Keratinocyte (primary cell): ENCODE data around the gene VANGL2.

Experiments used
- EZH2 ChIP-seq: IDR thresholded peaks from one replicate; pipeline ENCODE4 v1.6.1; 2012; ENCODE audit warnings: inconsistent platforms, mild to moderate bottlenecking, low read length, moderate library complexity
- TF ChIP-seq, protein P1 (sequence below), 3 experiments: IDR thresholded peaks in 1 of 3; conservative IDR thresholded peaks in 1 of 3; optimal IDR thresholded peaks in 1 of 3; 2 replicates in 2 of 3; 3 replicates in 1 of 3; pipeline versions ENCODE3 to v1.5.1; 2011; ENCODE audit warnings: low read length in 3 of 3, mild to moderate bottlenecking in 3 of 3, moderate library complexity in 2 of 3, control low read depth in 1 of 3, inconsistent platforms in 1 of 3; ENCODE audit not compliant: insufficient read depth in 2 of 3; ENCODE audit errors: extremely low read depth in 1 of 3

- TF ChIP-seq, protein P1, sequence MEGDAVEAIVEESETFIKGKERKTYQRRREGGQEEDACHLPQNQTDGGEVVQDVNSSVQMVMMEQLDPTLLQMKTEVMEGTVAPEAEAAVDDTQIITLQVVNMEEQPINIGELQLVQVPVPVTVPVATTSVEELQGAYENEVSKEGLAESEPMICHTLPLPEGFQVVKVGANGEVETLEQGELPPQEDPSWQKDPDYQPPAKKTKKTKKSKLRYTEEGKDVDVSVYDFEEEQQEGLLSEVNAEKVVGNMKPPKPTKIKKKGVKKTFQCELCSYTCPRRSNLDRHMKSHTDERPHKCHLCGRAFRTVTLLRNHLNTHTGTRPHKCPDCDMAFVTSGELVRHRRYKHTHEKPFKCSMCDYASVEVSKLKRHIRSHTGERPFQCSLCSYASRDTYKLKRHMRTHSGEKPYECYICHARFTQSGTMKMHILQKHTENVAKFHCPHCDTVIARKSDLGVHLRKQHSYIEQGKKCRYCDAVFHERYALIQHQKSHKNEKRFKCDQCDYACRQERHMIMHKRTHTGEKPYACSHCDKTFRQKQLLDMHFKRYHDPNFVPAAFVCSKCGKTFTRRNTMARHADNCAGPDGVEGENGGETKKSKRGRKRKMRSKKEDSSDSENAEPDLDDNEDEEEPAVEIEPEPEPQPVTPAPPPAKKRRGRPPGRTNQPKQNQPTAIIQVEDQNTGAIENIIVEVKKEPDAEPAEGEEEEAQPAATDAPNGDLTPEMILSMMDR (optimal IDR thresholded peaks at IDR 0.05 in 1 of 3, IDR thresholded peaks at IDR 0.05 in 1 of 3, conservative IDR thresholded peaks at IDR 0.05 in 1 of 3; ENCODE audit: extremely low read depth in 1 of 3, insufficient read depth in 2 of 3, low read length in 3 of 3), result no peak
- no peak for TF ChIP-seq EZH2
These were observed 66.6 kb downstream of the VANGL2 start for GRCh38 chr1:160466961-160467360.
